RWPE2 (cell line): Measurements from ENCODE around the gene UBASH3B.

Source experiments
- ATAC-seq: fragments of 200-7000 bp; cut with Tn5 transposase; 3 replicates; pipeline ENCODE4 v1.9.1; 2021; ENCODE audit warnings: low read depth
- DNase-seq: peaks from one replicate; pipeline ENCODE4 v3.0.0-alpha.2; 2020; ENCODE audit warnings: low spot score
- H3K27ac ChIP-seq: fragments of 450-650 bp; 2 replicates; pipeline ENCODE4 v1.5.1; 2017; ENCODE audit warnings: mild to moderate bottlenecking; ENCODE audit not compliant: poor library complexity, severe bottlenecking
- H3K27me3 ChIP-seq: fragments of 250-450 bp; sonication (Bioruptor Pico); 2 replicates; pipeline ENCODE4 v1.5.1; 2021; ENCODE audit warnings: mild to moderate bottlenecking, moderate library complexity; ENCODE audit not compliant: insufficient read depth, poor library complexity, severe bottlenecking
- H3K36me3 ChIP-seq: fragments of 250-450 bp; sonication (Bioruptor Pico); 2 replicates; pipeline ENCODE4 v1.5.1; 2020; ENCODE audit warnings: low read depth, mild to moderate bottlenecking, moderate library complexity
- H3K4me1 ChIP-seq: fragments of 250-450 bp; sonication (Bioruptor Pico); 2 replicates; pipeline ENCODE4 v1.5.1; 2021; ENCODE audit warnings: mild to moderate bottlenecking, moderate library complexity; ENCODE audit not compliant: insufficient read depth, poor library complexity, severe bottlenecking
- H3K4me3 ChIP-seq: fragments of 250-450 bp; sonication (Bioruptor Pico); 2 replicates; pipeline ENCODE4 v1.5.1; 2021; ENCODE audit warnings: mild to moderate bottlenecking, moderate library complexity; ENCODE audit not compliant: severe bottlenecking
- H3K9me3 ChIP-seq: fragments of 250-450 bp; sonication (Bioruptor Pico); 2 replicates; pipeline ENCODE4 v1.5.1; 2021; ENCODE audit warnings: mild to moderate bottlenecking, moderate library complexity; ENCODE audit not compliant: severe bottlenecking
- TF ChIP-seq, protein P1 (sequence below): fragments of 450-650 bp; IDR thresholded peaks from one replicate; pipeline ENCODE4 v1.5.1; 2017; ENCODE audit warnings: mild to moderate bottlenecking, moderate library complexity; ENCODE audit not compliant: poor library complexity, severe bottlenecking

The UBASH3B gene

DNA sequence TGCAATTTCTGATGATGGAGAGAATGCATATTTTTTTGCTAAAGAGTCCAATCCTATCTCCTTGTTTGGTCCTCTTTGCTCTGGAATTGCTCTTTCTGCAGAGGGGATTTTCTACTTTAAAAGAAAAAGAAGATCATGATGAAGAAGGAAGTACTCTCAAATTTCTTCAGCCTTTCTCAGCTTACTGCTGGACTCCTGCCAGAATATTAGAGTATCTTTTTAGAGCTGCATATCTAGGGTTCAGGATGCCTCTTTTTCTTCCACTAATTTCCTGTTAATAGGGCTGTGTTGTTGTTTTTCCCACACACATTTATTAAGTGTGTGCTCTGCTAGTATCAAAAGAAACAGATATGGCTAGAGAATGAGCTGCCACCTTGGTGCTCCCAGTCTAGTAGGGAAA, 18.2 kb downstream of the UBASH3B start:
- DNase-seq (no peak), ATAC-seq (no peak)
- TF ChIP-seq, protein P1, sequence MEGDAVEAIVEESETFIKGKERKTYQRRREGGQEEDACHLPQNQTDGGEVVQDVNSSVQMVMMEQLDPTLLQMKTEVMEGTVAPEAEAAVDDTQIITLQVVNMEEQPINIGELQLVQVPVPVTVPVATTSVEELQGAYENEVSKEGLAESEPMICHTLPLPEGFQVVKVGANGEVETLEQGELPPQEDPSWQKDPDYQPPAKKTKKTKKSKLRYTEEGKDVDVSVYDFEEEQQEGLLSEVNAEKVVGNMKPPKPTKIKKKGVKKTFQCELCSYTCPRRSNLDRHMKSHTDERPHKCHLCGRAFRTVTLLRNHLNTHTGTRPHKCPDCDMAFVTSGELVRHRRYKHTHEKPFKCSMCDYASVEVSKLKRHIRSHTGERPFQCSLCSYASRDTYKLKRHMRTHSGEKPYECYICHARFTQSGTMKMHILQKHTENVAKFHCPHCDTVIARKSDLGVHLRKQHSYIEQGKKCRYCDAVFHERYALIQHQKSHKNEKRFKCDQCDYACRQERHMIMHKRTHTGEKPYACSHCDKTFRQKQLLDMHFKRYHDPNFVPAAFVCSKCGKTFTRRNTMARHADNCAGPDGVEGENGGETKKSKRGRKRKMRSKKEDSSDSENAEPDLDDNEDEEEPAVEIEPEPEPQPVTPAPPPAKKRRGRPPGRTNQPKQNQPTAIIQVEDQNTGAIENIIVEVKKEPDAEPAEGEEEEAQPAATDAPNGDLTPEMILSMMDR: no peak
- Histone ChIP-seq H3K4me3 (no peak overlapping the region), H3K27ac (no peak overlapping the region), H3K27me3 (no peaks in the 10 kb centered on the region), H3K9me3 (no peaks in the 10 kb centered on the region), H3K4me1 (peaks cover 18% of the 10 kb centered on the region), H3K36me3 (peaks cover 3% of the 10 kb centered on the region; the same call in 1 of the 2 replicates)

DNA sequence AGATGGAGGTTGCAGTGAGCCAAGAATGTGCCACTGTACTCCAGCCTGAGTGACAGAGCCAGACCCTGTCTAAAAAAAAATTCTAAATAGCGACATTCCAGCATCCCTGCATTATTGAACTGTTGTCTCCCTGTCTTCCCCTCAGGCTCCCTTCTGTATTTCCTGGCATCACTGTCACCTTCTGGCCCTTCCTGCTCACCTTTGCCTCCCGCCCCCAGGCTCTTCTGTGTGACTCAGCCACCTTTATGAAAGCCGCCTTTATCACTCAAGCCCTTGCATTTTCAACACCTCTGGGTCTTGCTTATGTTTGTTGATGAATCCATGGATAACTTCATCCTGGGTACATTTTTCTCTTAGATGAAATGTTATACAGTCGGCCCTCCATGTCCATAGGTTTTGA, 21.1 kb downstream of the UBASH3B start:
- TF ChIP-seq, protein P1: no peak
- H3K4me3 ChIP-seq: no peak overlapping the region
- DNase-seq (no peak), ATAC-seq (peak; percentile 84)
- H3K4me1 ChIP-seq: peaks cover 15% of the 10 kb centered on the region
- no peaks in the 10 kb centered on the region for H3K36me3 ChIP-seq
- H3K27ac ChIP-seq: no peak overlapping the region
- H3K27me3 ChIP-seq: no peaks in the 10 kb centered on the region
- H3K9me3 ChIP-seq: no peaks in the 10 kb centered on the region

DNA sequence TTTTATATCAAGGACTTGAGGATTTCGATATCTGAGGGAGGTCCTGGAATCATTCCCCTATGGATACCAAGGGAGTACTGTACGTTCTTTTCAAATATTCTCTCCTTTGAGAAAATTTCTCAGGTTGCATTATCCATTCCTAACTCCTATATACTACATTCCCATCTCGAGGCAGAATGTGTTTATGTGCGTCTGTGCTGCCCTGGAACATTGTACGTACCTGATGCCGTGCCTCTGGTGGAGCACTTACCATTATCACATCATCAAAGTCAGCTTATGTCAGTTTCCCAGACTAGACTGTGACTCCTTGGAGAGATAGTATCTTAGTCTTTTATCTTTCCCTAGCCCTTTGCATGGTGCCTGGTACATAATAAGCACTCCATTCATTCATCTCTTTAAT, 21.7 kb downstream of the UBASH3B start:
- H3K27me3 ChIP-seq: no peaks in the 10 kb centered on the region
- TF ChIP-seq, protein P1: no peak
- H3K36me3 ChIP-seq: no peaks in the 10 kb centered on the region
- no peak overlapping the region for H3K27ac ChIP-seq
- no peak for ATAC-seq
- H3K4me1 ChIP-seq: peaks cover 15% of the 10 kb centered on the region
- DNase-seq: no peak
- H3K4me3 ChIP-seq: no peak overlapping the region
- H3K9me3 ChIP-seq: no peaks in the 10 kb centered on the region

DNA sequence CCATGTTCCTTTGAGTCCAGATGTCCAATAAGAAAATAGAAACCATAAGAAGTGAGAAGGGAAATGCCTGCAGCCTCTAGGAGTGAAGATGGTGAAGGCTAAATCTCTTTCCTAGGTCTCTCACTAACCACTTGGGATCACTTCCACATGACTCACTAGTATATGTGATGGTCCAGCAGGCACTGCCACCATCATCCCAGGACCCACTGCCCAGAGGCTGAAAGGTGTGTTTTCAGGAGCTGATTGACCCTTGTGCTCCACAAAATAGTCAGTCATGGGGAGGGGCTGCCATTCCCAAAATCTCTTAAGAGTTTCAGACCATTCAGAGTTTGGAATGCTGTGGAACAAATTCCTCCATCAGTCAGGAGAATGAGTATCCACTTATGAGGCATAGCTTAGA, 22.9 kb downstream of the UBASH3B start:
- Histone ChIP-seq H3K36me3 (no peaks in the 10 kb centered on the region), H3K27me3 (no peaks in the 10 kb centered on the region), H3K4me1 (peaks cover 15% of the 10 kb centered on the region), H3K27ac (no peak overlapping the region), H3K4me3 (no peak overlapping the region), H3K9me3 (no peaks in the 10 kb centered on the region)
- DNase-seq (no peak), ATAC-seq (no peak)
- TF ChIP-seq, protein P1: no peak

DNA sequence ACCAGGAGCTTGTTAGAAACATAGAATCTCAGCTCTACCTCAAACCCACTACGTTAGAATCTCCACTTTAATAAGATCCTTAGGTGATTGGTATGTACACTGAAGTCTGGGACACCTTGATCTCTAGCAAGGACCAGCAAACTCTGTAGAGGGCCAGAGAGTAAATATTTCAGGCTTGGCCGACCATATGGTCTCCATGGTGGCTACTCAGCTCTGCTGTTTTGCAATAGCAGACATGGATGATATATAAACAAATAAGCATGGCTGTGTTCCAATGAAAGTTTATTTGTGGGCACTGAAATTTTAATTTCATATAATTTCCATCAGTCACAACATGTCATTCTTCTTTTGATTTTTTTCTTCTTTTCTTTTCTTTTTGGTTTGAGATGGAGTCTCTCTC, 23.9 kb downstream of the UBASH3B start:
- TF ChIP-seq, protein P1: no peak
- ATAC-seq (no peak), DNase-seq (no peak)
- Histone ChIP-seq H3K4me3 (no peak overlapping the region), H3K27ac (no peak overlapping the region), H3K27me3 (no peaks in the 10 kb centered on the region), H3K4me1 (peaks cover 10% of the 10 kb centered on the region), H3K9me3 (no peaks in the 10 kb centered on the region), H3K36me3 (no peaks in the 10 kb centered on the region)
